ENCODE data around the gene DPP6.

DPP6 gene

DNA sequence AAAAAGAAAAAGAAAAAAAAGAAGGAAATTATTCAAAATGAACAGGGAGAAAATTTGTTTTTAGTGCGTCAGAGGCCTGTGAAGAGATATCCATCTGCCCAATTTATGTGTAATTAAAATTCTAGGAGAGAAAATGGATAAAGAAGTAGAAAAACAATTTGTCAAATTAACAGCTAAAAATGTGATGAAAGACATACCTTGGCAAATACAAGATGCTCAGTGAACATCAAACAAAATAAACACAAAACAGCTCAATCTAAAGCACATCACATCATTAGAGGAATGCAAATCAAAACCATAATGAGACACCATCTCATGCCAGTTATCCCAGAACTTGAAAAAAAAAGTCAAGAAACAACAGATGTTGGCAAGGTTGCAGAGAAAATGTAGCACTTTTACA lies 477.9 kb downstream of the DPP6 start:
- DNase-seq (ENCODE audit: low read depth in 2 of 2) = no peak

DNA sequence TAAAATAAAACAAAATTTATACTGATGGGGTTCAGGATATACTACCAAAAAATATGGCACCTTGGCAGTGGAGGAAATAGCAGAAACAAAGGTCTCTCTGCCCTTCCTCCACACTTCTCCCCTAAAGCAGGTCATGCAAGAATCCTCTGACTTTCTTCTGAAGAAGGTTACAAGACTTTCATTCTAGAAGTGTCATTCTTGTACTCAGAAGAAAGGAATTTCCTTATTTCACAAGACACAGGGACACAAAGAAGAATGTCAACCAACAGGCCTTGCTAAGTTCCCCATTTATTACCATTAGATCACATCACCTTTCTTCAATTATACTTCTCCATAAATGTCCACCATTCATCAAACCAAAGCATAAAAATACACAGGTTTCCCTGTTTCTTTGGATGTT lies 480.6 kb downstream of the DPP6 start:
- DNase-seq (ENCODE audit: low read depth in 2 of 2) = no peak

DNA sequence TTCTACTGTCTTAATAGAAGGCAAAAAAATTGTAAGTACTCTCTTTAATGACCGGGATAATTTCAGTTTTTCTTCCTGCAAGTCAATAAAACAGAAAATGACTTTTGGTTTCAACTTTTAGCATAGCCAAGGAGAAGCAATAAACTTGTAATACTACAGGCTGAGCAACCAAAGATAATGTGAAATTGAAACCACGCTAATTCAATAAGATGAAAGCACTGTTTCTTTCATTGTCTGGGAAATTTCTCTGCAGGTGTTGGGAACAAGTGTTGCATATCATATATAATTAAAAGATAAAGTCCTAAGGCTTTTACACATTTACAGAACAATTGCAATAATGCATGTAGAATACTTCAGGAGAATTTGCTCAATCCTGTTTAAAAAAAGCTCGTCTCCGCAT lies 488.4 kb downstream of the DPP6 start:
- no peak for DNase-seq (ENCODE audit: low read depth in 2 of 2)

DNA sequence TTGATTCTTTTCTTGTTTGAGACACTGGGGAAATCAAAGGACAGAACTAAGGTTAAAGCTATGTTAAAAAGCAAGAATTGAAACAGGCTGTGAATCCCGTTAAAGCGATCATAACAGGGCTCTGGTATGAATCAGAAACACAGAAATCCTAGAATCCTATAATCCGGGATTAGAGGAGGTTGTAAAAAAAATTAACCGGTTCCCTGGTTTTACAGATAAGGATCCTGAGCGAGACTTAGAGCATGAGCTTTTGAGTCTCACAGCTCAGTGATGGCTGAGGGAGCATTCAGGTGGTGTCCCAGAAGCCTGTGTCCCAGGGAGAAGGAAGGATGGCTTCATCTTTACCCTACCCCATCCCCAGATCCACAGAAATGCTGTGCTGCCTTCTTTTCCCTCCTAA lies 489.4 kb downstream of the DPP6 start:
- no peak for DNase-seq (ENCODE audit: low read depth in 2 of 2)

DNA sequence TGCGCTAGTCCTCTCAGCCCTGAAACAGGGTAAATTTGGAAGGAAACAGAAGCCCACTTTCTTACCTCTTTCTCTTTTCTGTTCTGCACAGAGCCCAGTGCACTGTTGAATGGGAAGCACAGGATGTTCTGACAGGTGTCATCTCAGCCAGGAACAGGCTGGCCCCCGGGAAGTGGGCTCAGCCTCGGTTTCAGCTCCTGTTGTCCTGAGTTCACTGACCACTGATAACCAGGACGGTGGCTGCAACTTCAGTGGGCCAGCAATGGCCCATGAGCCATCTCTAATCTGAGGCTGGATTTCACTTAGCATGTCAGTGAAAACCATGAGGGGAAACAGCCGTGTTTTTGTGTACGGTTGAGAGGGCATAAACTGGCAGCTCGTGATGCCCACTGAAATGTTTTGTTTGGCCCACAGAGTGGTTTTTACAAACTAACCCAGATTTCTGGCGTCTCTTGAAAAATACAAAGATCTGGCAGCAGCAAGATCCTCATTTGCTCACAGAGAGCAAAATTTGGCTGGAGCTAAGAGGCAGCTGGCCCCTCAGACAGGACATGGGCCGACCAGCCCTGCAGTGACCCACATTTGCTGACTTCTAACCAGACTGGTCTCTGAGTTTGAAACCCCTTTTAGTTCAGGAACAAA lies 494.9 kb downstream of the DPP6 start:
- no peak for DNase-seq (ENCODE audit: low read depth in 2 of 2)

DNA sequence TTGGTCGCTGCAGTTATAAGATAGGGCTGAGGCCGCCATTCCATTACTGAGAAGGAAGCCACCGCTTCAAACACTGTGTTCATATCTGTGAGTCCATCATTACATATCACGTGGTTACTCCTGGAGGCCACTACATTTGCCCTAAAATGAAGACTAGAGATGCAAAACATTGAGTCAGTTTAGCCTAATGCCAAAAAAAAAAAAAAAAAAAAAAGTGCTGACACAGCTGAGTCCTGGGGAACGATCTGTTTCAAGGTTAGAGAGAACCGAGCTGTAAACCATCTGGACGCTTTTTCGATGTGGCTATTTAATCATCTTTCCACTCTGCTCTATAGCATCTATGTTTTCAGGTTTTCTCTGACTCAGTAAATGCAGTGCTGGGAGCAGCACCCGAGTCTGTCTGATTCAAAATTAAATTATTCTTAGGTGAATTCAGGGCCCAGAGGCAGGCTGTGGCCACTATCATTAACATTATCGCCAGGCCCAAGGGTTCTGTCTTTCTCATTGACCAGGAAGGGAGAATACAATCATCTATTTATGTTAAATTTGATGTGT lies 501.6 kb downstream of the DPP6 start:
- DNase-seq (ENCODE audit: low read depth in 2 of 2) = no peak

DNA sequence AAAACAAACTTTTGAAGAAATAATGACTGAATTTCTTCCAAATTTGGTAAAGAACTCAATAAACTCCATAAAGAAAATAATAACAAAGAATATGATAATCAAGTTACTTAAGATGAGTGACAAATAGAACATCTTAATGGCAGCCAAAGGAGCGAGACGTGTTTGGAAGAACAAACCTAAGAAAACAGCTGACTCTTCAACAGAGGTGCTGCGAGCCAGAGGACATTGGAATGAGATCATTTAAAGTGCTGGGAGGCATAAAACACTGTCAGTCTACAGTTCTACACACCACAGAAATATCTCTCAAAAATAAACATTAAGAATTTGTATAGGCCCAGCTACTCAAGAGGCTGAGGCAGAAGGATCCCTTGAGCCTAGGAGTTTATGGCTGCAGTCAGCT lies 507.3 kb downstream of the DPP6 start:
- DNase-seq (ENCODE audit: low read depth in 2 of 2) = no peak

DNA sequence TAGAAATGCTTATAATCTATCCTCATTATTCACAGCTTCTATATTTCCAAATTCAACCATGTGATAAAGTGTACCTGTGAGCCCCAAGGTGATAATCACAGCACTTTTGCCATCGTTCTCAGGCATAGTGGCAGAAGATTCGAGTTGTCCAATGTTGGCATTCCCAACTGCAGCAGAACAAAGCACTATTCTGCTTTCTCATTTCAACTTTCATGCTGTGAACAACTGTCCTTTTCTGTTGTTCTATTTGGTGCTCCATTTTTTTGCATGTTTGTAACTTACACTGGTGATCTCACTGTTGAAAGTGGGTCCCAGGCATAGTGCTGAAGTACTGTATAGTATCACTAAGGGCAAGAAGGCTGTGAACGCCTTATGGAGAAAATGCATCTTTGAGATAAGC lies 512.5 kb downstream of the DPP6 start:
- no peak for DNase-seq (ENCODE audit: low read depth in 2 of 2)

DNA sequence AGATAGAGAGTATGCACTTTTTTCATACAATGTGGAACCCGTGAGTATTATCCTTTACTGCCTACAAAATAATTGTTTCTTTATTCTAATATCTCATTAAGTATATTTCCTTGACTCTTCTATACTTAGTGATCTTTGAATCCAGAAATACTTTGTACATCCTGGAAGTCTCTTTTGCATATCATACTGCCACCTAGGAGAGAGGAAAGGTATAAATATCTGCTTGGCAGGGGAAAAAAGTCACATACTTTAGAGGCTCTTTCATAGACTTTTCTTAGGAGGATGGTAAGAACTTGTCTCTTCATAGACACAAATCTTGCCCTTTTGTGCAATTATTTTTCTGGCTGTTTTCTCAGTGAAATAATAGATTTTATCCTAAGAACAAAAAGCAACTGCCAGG lies 514.7 kb downstream of the DPP6 start:
- no peak for DNase-seq (ENCODE audit: low read depth in 2 of 2)

DNA sequence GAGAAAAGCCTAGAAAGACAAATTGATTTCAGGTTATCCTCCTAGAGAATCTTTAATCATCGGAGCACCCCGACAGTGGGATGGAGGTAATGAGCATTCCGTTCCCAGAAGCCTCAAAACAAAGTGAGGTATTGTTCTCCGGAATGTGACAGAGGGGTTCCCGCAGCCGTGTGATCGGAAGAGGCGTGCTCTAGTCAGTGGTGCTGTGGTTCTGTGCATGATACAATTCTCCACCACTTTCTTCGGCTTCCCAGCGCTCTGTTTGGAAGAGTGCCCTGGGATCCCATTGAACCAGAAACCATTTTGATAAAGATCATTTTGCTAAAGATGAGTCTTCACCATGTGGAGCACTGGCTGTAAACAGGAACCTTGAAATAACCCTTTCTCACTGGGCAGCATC lies 516.1 kb downstream of the DPP6 start:
- DNase-seq (ENCODE audit: low read depth in 2 of 2) = no peak

DNA sequence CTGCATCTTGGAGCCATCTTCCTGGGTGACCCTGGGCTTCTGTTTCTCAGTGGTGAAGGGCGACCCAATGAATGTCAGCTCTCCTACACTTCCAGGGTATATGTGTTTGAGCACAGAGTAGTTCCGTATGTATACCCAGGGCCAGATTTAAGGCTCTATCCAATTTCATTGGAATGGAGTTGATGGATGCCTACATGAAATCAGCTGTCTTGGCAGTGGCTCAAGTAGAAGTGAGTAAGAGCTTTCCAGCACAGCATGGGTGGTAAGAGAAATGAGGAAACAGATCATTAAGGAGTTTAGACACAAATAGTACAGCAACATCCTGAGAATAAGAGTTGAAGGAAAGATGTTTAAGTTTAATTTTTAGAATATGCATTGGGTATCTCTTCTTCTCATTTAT lies 517.7 kb downstream of the DPP6 start:
- DNase-seq (ENCODE audit: low read depth in 2 of 2) = no peak

DNA sequence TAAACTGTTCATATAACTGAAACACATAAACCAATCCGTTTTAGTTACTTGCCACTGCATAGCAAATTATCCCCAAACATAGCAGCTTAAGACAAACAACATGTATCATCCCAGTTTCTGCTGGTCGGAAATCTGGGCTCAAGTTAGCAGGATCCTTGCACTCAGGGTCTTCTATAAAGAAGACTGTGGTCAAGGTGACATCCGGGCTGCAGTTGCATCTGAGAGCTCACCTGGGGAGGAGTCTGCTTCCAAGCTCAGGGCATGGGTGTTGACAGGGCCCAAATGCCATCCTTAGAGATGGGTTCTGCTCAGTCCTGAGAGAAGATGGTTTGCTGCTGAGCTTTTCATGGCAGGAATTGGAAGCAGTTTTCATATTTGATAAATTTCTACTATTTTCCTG lies 519.6 kb downstream of the DPP6 start:
- no peak for DNase-seq (ENCODE audit: low read depth in 2 of 2)

DNA sequence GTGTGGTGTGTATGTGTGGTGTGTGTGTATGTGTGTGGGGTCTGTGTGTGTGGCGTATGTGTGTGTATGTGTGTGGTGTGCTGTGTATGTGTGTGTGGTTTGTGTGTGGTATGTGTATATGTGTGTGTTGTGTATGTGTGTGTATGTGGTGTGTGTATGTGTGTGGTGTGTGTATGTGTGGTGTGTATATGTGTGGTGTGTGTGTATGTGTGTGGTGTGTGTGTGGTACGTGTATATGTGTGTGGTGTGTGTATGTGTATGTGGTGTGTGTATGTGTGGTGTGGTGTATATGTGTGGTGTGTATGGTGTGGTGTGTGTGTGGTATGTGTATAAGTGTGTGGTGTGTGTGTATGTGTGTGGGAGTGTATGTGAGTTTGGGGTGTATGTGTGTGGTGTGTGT lies 522.0 kb downstream of the DPP6 start:
- DNase-seq (ENCODE audit: low read depth in 2 of 2) = no peak

DNA sequence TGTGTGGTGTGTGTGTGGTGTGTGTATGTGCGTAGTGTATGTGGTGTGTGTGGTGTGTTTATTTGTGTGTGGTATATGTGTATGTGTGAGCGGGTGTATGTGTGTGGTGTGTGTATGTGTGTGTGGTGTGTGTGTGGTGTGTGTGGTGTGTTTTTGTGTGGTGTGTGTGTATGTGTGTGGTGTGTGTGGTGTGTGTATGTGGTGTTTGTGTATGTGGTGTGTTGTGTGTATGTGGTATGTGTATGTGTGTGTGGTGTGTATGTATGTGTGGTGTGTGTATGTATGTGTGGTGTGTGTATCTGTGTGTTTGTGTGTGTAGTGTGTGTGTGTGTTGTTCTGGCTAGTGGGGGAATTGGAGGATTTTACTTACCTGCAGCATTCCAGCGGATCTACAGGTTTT lies 523.3 kb downstream of the DPP6 start:
- DNase-seq (ENCODE audit: low read depth in 2 of 2) = no peak

DNA sequence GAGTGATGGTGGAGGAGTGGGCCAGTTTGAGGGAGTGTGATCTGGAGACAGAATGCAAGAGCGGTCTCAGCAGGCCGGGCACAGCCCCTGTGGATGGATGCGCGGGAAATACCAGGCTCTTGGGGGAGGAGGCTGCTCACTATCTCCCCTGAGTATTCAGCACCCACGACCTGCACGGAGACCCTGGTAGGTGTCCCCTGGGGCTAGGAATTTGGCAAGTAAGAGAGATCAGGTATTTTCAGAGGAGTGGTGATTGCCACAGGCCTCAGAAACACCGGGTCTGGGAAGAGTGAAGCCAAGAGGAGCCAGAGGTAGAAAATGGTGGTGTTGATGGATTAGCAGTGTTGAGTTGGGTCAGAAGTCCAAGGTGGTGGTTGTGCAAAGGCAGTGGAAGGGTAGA lies 524.4 kb downstream of the DPP6 start:
- DNase-seq (ENCODE audit: low read depth in 2 of 2) = no peak

DNA sequence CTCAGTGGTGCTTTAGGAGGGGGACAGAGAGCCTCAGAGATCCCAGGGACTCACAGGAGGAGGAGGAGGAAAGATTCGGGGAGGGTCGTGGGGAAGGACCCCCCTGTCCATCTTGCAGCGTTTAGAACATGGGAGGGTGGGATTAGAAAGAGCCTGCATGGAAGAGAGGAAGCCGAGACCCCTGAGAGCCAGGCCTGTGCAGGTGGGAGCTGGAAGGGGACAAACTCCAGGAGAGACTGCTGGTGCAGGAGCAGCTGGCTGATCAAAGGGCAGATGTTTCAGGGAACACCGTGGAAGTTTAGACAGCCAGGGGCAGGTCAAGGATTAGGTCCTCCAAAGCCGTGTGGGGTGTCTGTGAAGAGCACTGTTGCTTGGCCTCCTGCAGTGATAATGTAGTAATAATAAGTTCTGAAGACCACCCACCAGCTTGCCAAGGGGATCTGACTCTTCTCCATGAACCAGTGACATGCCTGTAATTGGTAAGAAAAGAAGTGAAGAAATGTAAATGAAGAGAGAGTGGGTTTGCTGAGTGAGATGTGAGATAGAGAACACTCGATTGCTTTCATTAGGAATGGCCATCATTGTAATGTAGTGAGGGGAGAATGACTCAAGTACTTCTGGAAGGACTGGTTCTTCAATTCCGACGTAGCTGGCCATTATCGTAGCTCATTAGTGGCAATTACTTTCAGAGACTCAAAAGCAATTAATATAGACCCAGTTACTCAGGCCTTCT lies 525.1 kb downstream of the DPP6 start:
- no peak for DNase-seq (ENCODE audit: low read depth in 2 of 2)

DNA sequence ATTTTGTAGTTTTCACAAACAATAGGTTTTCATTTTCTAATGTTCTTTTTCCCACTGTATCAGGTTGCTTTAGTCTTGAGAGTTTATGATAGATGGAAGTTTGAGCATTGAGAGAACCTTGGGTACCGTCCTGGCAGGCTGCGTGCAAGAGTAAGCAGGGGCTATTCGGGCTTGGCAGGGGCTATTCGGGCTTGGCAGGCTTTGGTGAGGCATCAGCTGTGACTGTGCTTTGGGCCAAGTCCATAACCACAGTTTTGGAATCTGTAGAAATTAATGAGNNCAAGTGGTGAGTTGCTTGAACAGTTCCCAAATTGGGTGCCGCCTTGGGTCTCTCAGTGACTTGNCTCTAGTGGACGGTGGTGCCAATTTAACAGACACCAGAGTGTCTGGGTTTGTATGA lies 526.1 kb downstream of the DPP6 start:
- DNase-seq (ENCODE audit: low read depth in 2 of 2) = no peak

DNA sequence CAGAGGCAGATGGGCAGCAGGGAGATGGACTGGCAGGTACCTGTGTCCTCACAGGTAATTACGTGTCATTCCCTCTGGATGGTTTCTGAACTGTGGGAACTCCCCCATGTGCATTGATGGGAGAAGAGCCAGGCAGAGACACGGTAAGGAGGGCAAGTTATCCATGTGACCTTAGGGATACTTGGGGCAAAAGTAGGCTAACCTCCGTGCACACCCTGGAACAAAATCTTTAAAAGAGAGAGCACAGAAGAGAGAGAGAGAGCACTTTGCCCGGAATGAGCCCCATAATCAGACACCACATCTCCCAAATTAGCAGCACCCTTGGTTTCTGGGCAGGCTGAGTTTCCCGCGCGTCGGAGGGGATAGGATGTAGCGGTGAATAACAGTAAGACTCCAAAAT lies 527.5 kb downstream of the DPP6 start:
- no peak for DNase-seq (ENCODE audit: low read depth in 2 of 2)

DNA sequence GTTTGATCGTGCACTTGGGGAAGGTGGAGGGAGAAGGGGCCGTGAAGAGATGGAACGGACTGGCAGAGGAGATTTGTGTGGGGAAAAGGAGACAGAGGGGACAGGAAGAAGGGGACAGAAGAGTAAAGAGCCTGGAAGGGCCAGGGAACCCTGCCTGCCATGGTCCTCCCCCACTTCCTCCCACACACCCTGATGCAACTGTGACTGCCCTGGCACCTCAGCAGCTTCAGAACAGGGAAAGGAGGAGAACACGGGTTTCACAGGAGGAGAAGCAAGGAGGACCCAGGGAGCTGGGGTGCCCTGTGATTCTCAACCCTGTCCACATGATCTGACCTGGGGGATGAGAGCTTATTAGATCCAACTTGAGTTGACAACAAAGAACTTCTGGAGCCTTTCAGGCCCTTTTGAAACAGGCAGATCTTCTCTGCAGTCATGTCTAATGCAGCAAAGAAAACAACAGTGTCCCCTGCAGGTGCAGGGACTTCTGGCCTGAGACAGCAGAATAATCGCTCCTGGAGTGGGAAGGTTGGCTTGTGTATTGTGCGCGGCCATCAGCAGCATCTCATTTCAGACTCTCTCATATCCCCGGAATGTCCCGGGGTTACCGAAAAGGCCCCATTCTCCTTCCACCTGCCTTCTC lies 529.2 kb downstream of the DPP6 start:
- DNase-seq (ENCODE audit: low read depth in 2 of 2) = no peak

DNA sequence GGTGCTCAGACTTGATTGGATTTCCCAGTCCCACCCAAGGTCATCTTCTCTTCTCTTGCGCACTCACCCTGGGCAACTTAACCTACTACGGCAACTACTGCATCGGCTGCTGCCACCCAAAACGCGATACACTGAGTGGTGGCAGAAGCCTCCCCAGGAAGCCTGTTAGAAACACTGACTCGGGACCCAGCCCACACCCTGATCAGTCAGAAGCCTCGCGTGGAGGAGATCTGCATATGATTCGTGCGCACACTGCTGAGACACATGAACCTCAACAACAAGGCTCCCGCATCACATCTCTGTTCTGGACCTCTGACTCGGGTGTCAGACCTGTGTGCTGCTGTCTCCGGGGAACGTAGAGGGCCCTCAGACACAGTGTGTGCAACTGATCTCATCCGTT lies 531.3 kb downstream of the DPP6 start:
- DNase-seq (ENCODE audit: low read depth in 2 of 2) = no peak

DNA sequence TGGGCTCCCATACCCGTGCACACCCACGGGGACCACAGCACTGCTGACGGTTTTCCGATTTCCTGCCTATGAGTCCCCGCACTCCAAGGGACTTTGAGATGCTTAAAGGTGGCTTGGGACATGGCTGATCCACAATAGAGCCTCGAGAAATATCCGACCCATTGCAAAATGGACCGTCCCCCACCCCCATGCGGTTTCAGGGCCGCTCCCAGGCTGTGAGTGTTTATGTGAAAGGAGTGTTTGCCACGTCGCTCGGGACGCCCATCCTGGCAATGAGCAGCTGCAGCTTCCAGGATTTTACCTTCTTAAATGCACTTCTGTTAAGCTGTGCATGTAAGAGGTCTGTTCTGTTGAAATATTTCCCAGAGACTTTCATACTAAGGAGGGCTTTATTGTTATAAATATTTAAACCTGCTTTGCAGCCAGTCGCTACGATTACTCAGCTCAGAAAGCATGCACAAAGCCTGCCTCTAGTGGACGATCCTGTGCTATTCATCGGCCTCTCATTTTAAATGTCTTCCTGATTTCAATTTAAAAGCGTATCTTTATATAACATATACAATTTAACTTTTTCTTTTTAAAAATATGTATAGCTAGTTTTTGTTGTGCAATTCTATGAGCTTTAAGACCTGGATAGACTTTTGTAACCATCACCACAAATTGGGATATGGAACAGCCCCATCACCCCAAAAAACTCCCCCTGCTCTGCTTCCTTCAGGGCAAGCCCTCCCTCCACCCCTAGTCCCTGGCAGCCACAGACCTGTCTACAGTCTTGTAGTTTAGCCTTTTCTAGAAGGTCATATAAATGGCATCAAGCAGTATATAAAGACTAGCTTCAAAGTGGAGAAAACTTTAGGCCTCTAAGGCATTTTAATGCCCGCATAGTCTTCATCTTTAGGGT lies 532.4 kb downstream of the DPP6 start:
- DNase-seq (ENCODE audit: low read depth in 2 of 2) = no peak

DNA sequence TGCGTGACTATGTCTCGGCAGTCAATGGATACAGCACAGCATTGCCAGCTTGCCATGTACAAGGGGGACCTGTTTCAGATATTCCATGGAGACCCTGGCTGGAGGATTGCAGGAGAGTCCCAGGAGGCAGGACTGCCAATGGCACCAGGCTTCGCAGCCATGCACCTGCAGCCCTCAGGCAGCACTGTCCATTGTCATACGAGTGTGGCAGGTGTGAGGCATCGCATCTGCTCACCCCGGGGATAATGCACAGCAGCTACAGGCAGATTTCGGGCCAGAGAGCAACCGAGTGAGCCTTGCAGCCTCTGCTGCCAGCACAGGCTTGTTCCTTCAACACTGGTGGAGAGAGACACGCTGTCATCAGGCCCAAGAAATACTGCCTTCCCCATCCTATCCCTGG lies 535.6 kb downstream of the DPP6 start:
- no peak for DNase-seq (ENCODE audit: low read depth in 2 of 2)

Data from activated CD8-positive, alpha-beta memory T cell treated with anti-CD3 and anti-CD28 coated beads for 4 hours (primary cell).